DMS53 (cell line): ENCODE results near the gene EEF1AKMT3.

Experiments used
- DNase-seq: peaks from one replicate; lab custom pipeline; 2025; lab: John Stamatoyannopoulos, UW

EEF1AKMT3 gene

DNA sequence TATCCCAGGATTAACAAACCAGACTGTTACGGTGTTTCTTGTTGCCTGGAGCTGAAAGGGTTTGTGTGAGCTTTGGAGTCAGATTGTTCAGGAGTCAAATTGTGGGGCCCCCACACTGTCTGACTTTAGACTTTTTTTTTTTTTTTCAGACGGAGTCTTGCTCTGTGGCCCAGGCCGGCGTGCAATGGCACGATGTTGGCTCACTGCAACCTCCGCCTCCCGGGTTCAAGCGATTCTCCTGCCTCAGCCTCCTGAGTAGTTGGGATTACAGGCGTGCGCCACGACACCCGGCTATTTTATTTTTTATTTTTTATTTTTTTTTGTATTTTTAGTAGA lies 11.0 kb downstream of the EEF1AKMT3 start:
- no peak for DNase-seq

DNA sequence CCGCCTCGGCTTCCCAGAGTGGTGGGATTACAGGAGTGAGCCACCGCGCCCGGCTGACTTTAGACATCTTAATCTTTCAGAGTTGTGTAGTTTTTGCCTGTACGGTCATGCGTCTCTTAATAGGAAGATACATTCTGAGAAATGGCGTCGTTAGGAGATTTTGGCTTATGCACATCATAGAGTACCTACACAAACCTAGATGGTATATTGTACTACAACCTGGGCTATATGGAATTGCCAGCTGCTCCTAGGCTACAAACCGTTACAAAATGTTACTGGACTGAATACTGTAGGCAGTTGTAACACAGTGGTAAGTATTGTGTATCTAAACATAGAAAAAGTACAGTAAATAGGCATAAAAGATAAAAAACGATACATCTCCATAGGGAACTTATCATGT lies 11.4 kb downstream of the EEF1AKMT3 start:
- no peak for DNase-seq

DNA sequence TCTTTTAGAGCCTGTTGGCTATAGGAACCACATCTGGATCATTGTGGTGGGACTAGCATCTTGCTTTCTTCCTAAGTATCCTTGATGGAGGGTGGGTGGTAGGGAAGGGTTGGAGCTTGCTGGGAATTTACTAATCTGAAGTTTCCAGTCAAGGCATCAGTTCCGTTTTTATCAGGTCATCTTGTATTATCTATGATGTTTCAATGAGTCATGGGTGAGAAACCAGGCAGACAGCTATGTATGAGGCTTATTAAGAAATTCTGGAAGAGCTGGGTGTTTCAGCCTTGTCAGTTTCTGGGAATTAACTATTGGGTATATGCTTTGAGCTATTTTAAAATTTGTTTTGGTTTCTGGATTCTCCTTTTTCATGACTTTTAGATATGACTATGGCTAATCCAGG lies 21.5 kb downstream of the EEF1AKMT3 start:
- no peak for DNase-seq

DNA sequence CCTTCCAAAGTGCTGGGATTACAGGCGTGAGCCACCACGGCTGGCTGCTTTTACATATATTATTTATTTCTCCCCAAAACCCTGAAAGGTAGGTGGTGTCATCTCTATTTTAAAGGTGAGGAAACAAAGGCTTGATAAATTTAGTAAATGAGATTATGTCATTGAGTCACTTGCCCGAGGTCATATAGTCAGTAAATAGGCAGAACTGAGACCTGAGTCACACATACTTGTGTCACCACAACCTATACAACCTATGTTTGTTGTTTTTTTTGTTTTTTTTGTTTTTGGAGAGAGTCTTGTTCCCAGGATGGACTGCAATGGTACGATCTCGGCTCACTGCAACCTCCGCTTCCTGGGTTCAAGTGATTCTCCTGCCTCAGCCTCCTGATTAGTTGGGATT lies 22.9 kb downstream of the EEF1AKMT3 start:
- DNase-seq: peak; percentile 27

DNA sequence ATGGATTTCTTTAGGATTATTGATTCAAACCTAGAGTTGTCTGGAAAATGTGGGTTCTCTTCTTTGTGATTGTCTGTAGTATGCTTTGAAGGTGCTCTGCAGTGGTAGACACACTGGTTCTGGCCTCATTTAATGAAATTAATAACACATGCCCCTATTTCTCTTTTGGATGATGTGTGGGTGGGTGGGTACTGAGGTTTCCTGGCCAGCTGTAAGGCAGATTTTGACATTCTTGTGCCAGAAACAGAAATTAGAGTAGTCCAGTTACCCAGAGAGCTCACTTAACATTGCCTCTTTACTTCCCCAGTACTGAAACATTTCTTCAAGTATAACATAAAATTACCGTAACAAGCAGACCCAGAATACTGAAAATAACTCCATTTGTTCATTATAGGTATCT lies 24.6 kb downstream of the EEF1AKMT3 start:
- no peak for DNase-seq

DNA sequence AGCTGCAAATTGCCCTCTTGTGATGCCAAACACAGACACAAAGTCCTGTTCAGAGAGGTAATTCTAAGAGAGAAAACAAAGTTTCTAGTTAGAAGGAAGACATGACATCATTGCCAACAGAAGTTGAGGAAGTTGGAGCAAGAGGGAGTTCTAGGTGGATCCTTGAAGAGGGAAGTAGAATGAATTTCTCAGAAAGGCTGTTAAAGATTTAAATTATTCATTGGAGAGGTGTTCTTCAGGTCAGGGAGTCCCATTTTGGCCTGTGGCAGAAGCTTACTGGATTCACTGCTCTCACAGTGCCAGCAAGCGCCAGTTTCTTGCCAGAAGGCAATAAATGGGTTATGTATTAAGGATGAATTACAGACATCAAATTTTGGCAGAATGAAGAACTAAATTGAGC lies 25.5 kb downstream of the EEF1AKMT3 start:
- DNase-seq: no peak

DNA sequence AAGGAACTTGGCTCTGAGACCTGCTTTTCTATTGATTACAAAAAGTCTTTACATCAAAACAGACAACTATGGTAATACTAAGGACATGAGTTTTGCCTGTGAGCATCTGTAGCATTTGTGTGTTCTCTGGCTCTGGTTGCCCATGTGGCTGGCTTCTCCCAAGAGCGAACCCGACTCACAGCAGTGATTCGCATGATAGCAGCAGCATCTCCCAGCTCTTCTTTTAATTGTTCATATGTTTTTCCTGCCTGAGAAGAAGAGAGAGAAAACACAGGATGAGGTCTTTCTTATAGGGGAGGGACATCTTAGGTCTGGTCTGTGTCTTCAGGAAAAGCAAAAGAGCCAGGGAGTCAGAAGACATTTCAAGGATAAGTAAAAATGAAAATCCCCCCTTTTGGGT lies 28.6 kb downstream of the EEF1AKMT3 start:
- no peak for DNase-seq

DNA sequence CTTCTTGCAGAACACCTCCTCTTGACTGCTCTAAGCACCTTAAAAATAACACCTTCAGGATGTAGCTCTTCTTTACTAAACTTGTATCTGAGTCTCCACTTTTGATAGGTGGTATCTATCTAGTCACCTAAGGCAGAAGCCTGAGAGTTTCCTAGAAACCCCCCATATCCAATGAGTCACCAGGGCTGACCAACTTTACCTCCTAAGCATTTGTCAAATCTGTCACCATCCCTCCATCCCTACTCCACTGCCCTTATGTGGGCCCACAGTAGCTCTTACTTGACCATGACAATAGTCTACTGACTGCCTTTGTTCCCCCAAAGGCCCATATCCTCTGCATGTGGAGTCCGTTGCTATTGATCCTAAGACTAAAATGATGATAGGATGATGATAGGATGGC lies 30.2 kb downstream of the EEF1AKMT3 start:
- no peak for DNase-seq

DNA sequence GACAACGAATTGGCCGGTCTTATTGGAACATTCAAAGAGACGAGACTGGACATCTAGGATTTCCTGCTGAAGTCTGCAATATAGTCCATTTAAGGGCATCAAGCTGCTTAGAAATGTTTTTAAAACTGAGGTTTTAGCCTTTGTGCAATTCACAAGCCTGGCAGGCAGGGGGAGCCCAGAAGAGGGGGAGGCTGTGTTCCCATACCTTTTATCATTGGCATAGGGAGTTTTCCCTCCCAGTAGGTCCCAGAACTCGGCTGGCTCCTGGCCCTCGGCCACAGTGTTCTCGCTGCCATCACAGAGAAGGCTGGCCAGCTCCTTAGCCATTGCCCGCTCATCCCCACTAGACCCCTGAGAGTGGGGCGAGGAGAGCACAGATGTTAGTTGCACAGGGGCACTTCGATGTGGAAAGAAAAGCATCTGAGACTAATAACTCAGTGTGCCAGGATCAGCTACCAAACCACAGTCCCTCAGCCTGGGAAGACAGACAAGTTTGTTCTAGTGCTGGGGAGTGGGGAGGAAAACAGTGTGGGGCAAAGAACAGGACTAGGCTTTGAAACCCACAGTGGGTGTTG lies 31.0 kb downstream of the EEF1AKMT3 start:
- peak; percentile 85 for DNase-seq

DNA sequence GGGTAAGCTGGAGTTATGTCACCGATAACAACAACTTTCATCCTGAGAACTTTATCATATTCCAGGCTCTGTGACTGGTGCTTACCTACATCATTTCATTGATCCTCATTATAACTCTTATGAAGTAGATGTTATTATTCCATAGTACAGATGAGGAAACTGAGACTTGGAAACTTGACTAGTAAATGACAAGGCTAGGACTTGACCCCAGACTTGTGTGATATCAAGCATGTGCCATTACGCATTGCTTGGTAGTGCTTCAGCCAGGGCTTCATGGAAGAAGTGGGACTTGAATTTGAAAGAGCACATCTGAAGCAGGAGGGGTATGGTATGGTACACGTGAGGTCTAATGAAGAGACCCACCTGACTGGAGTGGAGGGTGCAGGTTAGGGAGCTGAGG lies 34.3 kb downstream of the EEF1AKMT3 start:
- DNase-seq: no peak

DNA sequence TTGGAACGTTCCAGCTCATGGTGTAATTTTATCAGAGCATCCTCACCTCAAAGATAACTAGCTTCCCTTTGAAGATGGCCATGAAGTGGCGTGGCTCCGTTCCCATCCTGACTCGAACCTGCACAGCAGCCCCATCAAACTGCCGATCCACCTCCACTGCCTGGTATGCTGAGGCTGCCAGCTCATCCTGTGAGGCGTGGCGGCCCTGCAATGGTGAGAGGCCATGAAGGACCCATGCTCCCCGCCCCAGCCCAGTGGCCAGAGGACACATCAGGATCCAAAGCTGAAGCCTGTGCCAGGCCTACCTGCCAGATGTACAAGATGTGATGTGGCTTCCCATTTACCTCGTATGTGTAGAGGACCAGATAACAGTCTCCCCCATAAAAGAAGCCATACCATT lies 34.9 kb downstream of the EEF1AKMT3 start:
- DNase-seq: no peak

DNA sequence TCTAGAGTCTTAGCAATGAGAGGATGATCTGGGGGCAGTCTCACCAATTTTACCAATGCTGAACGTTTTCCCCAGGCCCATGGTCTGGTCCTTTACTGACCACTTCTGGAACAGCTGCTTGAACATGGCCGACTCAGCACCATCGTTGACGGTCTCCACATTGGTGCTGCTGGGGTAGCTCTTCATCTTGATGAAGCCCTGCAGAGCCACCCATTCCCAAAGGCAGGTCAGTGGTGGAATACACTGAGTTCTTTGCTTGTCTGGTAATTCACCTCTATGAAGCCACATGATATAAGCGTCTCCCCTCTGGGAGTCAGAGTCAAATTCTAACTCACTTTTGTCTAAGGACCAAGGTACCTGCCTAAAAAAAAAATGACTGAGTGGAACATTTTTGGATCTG lies 35.9 kb downstream of the EEF1AKMT3 start:
- no peak for DNase-seq

DNA sequence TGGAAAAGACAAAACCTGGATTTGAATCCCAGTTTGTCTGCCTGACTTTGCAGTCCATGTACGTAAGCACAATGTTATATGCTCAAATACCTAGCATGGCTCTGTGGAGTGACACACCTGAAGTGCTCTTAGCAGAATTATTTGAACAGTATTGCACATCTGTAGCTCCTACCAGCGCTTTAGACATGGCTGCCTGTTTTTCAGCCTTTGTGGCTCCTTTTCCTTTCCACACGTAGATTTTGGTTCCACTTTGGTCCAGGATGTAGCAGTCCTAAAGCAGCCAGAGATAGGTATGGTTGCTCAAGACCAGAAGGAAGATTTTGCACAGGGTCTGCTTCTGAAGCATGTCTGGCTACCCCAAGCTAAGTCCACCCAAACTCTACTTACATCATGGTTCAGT lies 37.0 kb downstream of the EEF1AKMT3 start:
- peak; percentile 23 for DNase-seq

DNA sequence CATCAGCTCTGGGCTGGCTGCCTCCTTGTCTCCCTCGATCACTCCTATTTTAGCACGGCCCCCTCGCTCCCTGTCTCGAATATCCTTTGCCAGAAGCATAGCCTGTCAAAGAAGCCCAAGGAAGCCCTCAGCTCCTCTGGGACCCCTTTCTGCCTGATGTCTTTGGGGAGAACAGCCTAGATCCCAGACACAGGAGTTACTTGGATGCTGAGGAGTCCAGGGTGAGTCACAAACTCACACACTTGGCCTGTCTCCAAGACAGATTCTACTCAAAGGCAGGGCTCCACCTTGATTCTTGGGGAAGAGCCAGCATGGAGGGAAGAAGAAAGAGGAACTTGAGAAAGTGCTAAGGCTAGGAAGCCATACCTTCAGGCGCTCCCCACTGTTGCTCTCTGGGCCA lies 38.0 kb downstream of the EEF1AKMT3 start:
- DNase-seq: no peak

DNA sequence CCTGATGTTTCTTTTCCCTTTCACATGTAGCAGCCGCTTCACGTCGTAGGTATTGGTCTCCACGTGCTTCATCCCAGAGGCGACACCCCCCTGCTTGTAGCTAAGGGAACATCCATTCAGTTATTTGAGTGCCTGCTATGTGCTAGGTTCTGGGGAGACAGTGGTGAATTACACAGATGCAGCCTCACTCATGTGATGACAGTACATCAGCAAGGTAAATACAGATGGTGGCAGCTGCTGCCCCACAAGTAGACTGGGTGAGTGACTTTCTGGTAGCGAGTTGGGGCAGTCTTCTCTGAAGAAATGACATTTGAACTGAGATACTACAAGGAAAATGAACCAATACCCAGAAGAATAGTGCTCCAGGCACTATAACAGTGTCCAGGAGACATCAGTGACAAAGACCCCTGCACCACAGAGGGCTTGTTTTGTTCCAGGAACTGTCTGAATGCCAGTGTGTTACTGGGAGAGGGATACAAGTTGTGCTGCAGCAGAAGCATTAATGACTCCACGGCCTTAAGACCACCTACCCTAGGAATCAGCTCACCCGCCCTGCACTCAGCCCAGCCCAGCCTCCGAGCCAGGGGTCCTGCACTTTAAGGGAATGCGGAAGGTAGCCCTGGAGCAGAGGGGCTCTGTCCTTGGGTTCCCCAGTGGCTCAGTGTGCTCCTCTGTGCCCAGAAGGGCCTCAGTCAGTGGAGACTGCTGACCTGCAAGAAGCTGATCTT lies 38.8 kb downstream of the EEF1AKMT3 start:
- peak; percentile 97 for DNase-seq

DNA sequence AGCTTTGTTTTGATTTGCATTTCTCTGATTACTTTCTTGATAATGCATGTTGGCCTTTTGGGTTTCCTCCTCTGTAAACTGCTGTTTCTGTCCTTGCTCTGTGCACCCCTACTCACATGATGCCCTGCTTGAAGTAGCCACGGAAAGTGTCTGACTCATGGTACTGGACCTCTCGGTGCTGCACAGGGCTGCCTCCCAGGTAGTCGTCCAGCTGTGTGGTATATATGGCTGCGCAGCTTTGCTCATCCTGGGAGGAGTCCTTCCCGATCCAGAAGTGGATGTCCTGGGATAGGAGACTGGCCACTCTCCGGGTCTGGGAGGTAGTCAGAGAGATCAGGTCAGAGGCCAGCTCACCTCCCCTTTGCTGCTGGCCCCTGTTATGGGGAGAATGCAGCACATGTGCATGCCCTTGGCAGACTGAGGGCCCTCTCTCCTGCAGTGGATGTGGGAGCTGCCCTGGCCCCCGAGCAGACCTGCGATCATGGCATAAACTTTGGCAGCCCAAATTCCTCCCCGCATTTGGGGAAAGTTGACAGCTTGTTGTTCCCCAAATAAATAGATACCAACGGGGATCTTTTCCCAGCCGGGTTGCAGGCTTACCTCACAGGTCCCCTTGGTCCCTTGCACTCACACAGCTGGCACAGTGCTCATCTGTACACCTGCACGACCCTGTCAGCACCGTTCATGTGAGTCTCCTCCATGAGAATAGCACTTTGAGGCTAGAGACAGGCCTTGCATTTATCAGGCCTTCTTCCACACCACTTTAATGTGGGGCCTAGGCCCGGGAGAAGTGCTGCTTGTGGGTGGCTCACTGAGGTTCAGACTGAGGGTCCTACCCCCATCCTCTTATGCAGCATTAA lies 40.9 kb downstream of the EEF1AKMT3 start:
- peak; percentile 79 for DNase-seq

DNA sequence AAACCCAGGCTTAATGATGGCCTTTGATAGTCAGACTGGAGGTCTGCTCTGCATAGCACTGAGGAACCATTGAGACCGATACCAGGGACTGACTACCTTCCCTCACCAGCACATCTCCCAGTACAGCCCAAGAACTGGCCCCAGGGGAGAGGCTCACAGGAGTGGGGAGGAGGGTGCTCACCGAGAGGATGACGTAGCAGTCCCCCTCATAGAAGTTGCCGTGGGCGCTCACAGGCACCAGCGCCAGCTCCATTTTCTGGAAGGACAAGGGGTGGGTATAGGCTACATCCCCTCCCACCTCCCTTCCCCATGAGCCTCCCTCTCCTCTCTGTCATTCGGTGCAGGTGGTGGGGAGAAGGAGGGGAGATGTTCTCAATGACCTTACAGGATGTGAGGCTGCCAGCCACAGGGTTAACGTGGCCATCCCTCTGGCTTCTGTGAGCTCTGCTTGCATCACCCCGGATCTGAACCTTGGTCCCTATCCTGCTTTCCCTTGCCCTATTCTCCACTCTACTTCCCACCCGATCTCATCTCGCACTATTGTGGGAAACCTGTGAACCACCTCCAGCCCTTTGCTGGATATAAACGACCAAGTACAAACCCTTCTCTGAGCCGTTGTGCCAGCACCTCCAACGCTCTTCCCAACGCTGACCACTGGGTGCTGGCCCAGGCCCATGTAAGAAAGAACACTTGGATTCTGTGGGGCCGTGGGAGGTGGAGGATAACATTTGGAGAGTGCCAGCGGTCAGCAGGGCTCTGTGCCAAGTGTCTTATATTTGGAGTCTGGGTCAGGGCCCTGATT lies 41.8 kb downstream of the EEF1AKMT3 start:
- peak; percentile 23 for DNase-seq

DNA sequence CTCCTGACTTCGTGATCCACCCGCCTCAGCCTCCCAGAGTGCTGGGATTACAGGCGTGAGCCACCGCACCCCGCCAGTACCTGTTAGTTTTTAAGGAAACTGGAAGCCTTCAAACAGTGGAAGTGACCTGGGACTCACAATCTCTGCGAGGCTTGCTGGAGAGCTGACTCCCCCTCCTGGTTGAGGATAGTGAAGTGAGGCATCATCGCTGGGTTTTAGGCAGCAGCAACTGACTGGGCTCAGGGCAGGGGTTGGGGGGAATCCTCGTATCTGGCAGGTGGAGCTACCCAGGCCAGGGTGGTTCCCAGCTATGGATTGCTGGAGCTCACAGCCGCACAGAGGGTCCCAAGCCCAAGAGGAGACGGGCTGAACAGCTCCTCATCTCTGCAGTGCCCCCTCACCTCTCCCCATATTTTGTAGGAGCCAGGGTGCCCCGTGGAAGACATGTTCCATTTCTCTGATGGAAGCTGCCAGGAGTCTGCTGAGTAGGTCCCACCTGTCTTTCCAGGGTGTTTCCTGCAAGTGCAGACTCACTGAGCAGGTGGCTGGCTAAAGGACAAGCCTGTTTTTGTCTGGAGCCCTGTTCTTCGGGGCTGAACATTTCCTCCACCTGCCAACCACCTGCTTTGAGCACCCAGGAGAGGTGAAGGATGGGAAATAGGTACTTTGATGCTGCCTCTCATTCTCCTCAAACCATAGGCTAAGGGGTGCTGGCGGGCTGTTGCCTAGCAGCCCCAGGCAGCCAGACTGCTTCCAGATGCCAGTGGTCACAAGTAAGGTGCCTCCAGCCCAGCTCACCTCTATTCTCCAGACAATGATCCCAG lies 43.0 kb downstream of the EEF1AKMT3 start:
- DNase-seq: peak; percentile 99

DNA sequence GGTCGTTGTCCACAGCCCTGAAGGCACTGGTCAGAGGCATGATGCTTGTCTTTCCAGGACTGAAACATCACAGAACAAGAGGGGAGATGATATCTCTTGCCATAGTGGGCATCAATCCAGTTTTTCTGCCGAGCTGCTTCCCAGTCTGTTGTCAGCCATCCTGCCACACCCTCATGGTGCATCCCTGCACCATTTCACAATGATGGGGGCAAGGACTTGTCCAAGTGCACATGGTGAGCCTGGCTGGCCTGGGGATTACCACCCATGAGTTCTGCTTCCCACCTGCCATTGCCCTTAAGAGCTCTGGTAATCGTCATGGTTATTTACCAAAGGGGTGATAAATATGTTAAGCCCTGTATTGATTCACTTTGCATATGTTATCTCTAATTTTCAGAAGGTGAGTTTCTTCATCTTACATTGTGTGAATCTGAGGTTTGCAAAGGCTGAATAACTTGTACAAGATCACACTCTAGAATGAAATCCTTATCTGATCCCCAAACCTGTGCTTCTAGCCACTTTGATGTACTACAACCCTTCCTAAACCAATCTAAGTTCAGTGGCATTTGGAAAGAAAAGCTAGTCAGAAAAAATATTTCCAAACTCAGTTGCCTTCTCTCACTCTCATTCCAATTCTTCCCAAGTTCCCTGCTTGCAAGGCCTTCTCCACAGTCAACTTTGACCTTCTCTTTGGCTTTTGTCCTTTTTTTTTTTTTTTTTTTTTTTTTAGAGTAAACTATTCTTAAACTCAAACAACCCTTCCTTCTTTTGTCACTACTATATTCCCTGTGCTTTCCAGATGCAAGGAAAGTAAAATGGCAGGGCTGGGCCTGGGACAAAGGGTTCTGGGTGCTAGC lies 43.8 kb downstream of the EEF1AKMT3 start:
- peak; percentile 85 for DNase-seq

DNA sequence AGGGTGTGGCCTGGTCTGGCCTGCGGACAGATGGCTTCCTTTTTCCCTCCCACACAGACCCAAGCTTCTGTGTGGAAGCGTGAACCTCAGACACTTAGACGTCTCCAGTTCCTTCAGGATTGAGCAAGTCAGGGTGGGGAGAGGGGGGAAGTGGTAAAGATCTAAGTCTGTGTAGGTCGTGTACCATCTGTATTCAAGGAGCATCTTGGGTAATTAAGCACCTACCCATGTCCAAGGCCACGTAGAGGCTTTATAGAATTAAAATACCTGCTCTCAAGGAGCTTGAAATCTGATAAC lies 44.4 kb downstream of the EEF1AKMT3 start:
- no peak for DNase-seq
